ENCODE data around the gene MZB1. TPM values are rescaled to one million over a fixed set of nuclear protein-coding genes. Genes with fewer than 3 reads are reported as not detected.
A peak's percentile ranks its signal among the peaks of the same experiment; 100 is the strongest.

The MZB1 gene
- total RNA-seq, 1 donor from 2014 or later, result 0.24 TPM

DNA sequence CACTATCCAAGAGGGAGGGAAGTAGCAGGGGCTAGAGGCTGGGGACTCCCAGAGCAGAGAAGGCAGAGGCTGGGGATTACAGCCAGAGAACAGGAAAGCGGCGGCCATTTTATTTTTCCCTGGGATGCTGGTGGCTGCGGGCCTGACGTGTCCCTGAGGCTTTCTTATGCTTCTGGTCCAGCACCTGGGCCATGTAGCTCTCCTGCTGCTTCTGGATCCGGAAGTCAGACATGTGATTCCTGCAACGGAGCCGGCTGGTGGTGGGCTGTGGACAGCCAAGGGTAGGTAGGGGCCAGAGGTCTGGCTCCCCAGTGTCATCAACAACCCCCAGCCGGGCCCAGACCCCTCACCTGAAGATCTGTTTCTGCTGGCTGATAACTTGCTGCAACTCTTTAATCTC lies 7.0 kb upstream of the MZB1 start:
- H3K4me3 Mint-ChIP-seq (ENCODE audit: low read depth), result no peak overlapping the region
- peaks cover 27% of the 10 kb centered on the region for H3K27me3 Mint-ChIP-seq
- DNase-seq (ENCODE audit: low spot score, unreplicated experiment), result no peak
- peaks cover 2% of the 10 kb centered on the region for H3K4me1 Mint-ChIP-seq (ENCODE audit: low read depth)
- TF ChIP-seq, protein P1, sequence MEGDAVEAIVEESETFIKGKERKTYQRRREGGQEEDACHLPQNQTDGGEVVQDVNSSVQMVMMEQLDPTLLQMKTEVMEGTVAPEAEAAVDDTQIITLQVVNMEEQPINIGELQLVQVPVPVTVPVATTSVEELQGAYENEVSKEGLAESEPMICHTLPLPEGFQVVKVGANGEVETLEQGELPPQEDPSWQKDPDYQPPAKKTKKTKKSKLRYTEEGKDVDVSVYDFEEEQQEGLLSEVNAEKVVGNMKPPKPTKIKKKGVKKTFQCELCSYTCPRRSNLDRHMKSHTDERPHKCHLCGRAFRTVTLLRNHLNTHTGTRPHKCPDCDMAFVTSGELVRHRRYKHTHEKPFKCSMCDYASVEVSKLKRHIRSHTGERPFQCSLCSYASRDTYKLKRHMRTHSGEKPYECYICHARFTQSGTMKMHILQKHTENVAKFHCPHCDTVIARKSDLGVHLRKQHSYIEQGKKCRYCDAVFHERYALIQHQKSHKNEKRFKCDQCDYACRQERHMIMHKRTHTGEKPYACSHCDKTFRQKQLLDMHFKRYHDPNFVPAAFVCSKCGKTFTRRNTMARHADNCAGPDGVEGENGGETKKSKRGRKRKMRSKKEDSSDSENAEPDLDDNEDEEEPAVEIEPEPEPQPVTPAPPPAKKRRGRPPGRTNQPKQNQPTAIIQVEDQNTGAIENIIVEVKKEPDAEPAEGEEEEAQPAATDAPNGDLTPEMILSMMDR (IDR thresholded peaks at IDR 0.05; ENCODE audit: unreplicated experiment), result no peak
- no peaks in the 10 kb centered on the region for H3K9me3 Mint-ChIP-seq (ENCODE audit: low read depth)
- peaks cover 2% of the 10 kb centered on the region for H3K36me3 Mint-ChIP-seq (ENCODE audit: insufficient read depth)
- H3K27ac Mint-ChIP-seq, result no peak overlapping the region

DNA sequence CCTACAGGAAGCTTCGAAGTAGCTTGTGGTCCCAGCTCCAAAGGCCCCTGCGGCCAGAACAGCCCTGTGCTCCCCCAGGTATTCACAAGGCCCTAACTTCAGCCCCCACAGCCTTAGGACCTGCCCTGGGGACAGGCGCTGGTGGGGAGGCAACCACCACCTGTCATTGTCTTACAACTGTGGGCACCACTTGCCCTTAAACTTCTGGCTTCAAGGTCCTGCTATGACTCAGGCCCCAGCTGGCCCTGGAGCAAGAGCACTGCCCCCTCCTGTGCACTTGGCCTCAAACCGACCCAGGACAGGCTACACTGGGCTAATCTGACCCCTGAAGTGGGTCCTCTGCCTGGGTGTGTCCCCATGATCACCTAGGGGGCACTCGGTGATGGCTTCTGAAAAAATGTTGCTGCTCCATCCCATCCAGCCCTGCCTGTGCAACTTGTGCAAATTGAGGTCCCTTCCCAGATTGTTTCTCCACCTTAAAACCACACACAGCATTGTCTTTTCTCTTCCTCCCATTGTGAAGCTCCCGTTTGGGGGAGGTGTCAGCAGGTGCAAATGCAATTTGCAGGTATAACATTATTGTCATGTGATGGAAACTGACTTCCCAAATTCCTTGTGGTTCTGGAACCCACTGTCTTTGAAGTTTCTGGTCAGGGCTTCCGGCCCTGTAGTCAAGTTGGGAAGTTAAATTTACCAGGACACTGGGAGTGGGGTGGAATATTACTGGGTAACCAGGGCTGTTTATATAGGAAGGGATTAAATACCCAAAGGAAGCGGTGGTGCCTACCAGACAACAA lies 6.3 kb upstream of the MZB1 start:
- peaks cover 34% of the 10 kb centered on the region for H3K27me3 Mint-ChIP-seq
- no peaks in the 10 kb centered on the region for H3K36me3 Mint-ChIP-seq (ENCODE audit: insufficient read depth)
- no peak overlapping the region for H3K4me3 Mint-ChIP-seq (ENCODE audit: low read depth)
- no peak overlapping the region for H3K27ac Mint-ChIP-seq
- TF ChIP-seq, protein P1 (IDR thresholded peaks at IDR 0.05; ENCODE audit: unreplicated experiment), result no peak
- peaks cover 2% of the 10 kb centered on the region for H3K4me1 Mint-ChIP-seq (ENCODE audit: low read depth)
- DNase-seq (ENCODE audit: low spot score, unreplicated experiment), result no peak
- no peaks in the 10 kb centered on the region for H3K9me3 Mint-ChIP-seq (ENCODE audit: low read depth)

DNA sequence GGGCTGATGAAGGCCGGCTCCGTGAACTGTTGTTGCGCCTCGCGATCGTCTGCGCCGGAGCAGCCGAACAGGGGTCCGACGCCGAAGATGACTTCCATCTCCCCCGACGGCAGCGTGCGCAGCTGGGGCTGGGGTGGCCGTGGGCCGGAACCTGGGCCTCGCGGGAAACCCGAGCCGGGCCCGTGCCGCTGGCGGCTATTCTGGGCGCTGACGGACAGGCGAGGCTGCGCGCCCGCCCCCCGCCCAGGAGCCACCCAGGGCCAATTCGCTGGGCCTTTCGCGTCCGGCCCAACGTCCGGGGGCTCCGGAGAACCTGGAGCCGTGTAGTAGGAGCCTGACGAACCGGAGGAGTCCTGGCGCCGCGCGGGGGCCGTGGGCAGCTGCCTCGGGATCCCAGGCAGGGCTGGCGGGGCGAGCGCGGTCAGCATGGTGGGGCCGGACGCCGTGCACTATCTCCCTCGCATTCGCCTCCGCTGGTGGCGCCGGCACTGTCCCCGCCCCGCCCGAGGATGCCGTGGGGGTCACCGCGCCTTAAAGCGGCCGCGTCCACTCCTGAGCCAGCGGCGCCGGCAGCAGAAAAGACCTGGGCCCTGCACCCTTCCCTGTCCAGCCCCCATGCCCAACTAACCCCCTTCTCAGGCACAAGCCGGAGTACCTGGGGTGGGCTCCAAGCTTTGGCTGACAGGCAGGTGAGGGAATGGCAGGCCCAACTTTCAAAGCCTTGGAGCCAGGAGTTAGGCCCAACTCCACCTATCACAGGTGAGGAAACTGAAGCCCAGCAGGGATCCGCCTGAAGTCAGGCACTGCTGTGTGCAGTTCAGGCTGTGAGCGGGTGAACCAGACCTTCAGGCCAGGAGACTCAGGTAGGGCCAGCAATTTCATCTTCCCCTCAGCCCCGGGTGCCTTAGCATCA lies 5.2 kb upstream of the MZB1 start, which contains the start of gene PROB1:
PROB1 (minus strand) TSS at position 451 of the 913 bp plus-strand sequence; CDS start at position 428, 23 bp downstream.
- H3K9me3 Mint-ChIP-seq (ENCODE audit: low read depth), result no peaks in the 10 kb centered on the region
- TF ChIP-seq, protein P1 (IDR thresholded peaks at IDR 0.05; ENCODE audit: unreplicated experiment), result no peak
- peaks cover 42% of the 10 kb centered on the region for H3K27me3 Mint-ChIP-seq
- no peaks in the 10 kb centered on the region for H3K36me3 Mint-ChIP-seq (ENCODE audit: insufficient read depth)
- DNase-seq (ENCODE audit: low spot score, unreplicated experiment), result no peak
- peaks cover 2% of the 10 kb centered on the region for H3K4me1 Mint-ChIP-seq (ENCODE audit: low read depth)
- no peak within 1 kb of the TSS for H3K27ac Mint-ChIP-seq
- H3K4me3 Mint-ChIP-seq (ENCODE audit: low read depth), result peak within 1 kb of the TSS; percentile 73

DNA sequence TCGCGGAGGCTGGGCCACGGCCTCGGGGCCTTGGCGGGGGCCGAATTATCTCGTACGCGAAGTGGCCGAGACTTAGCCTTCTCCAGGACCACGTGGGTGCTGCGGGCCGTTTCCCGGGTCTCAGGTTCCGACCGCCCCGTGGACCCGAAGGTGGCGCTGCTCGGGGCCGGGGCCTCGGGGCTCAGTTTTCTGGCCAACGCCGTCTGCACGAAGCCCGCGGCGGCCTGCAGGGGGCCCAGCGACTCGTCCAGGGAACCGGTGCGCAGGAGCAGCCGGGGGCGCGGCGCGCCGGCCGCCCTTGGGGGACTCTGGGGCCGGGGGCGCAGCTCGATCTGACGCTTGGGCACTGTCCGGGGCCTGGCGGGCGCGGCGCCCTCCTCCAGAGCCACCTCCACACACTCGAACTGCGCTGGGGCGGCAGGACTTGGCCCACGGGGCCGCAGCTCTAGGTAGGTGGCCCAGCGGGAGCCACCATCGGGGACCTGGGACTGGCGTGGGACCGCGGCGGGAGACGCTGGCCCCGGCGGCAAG lies 4.5 kb upstream of the MZB1 start:
- DNase-seq (ENCODE audit: low spot score, unreplicated experiment), result peak; percentile 68
- Mint-ChIP-seq H3K4me1 (ENCODE audit: low read depth) (peaks cover 2% of the 10 kb centered on the region), H3K9me3 (ENCODE audit: low read depth) (no peaks in the 10 kb centered on the region), H3K36me3 (ENCODE audit: insufficient read depth) (no peaks in the 10 kb centered on the region), H3K27ac (no peak overlapping the region), H3K4me3 (ENCODE audit: low read depth) (peak overlapping the region; percentile 73), H3K27me3 (peaks cover 42% of the 10 kb centered on the region)
- TF ChIP-seq, protein P1 (IDR thresholded peaks at IDR 0.05; ENCODE audit: unreplicated experiment), result peak; percentile 72

Measured in progenitor cell of endocrine pancreas (in vitro differentiated cells).